HEK293 (cell line): Measurements from ENCODE around the gene MRPL36.

Source experiments
- CTCF ChIA-PET: fragments of 350-600 bp; formaldehyde crosslinking; extraction: SDS; loops from one replicate; lab custom pipeline; 2021; ENCODE audit warnings: antibody characterized with exemption; lab: Yijun Ruan, JAX
- POLR2A ChIA-PET: fragments of 300-600 bp; formaldehyde crosslinking; extraction: SDS; loops from one replicate; lab custom pipeline; 2020; ENCODE audit warnings: antibody characterized with exemption, inconsistent platforms; lab: Yijun Ruan, JAX
- H3K27ac ChIP-seq: fragments of 200-500 bp; sonication (Bioruptor generic); 2 replicates; pipeline ENCODE4 v1.5.1; 2014; ENCODE audit warnings: low read depth, low read length, control low read depth, inconsistent platforms; ENCODE audit errors: extremely low read depth
- H3K36me3 ChIP-seq, 2 experiments: fragments of 200-500 bp in 1 of 2; sonication (Bioruptor generic) in 1 of 2; 1 replicate in 1 of 2; 2 replicates in 1 of 2; pipeline ENCODE4 v1.5.1; 2014 to 2017; ENCODE audit warnings: inconsistent platforms in 2 of 2, low read length in 2 of 2; ENCODE audit not compliant: control insufficient read depth in 2 of 2, insufficient read depth in 1 of 2
- H3K4me1 ChIP-seq: fragments of 200-500 bp; sonication (Bioruptor generic); 2 replicates; pipeline ENCODE4 v1.5.1; 2014; ENCODE audit warnings: mild to moderate bottlenecking, low read length, inconsistent platforms; ENCODE audit not compliant: control insufficient read depth, insufficient read depth
- H3K4me3 ChIP-seq: 2 replicates; pipeline ENCODE4 v1.5.1; 2011; ENCODE audit warnings: low read depth, mild to moderate bottlenecking, control low read depth, low read length, moderate library complexity
- H3K9me3 ChIP-seq: fragments of 200-500 bp; sonication (Bioruptor generic); 2 replicates; pipeline ENCODE4 v1.5.1; 2014; ENCODE audit warnings: low read depth, low read length, inconsistent platforms; ENCODE audit not compliant: control insufficient read depth, insufficient read depth
- GLIS2 ChIP-seq: fragments of 450-650 bp; formaldehyde crosslinking; IDR thresholded peaks from 2 replicates; pipeline ENCODE4 v1.5.1; 2016; ENCODE audit warnings: missing biosample characterization, missing genetic modification characterization
- HOXC10 ChIP-seq: sonication (generic); formaldehyde crosslinking; IDR thresholded peaks from 2 replicates; pipeline ENCODE4 v1.8.1; 2023; ENCODE audit warnings: mild to moderate bottlenecking, missing genetic modification reagents
- SALL2 ChIP-seq: fragments of 450-650 bp; formaldehyde crosslinking; IDR thresholded peaks from 2 replicates; pipeline ENCODE4 v1.5.0; 2017; ENCODE audit warnings: missing biosample characterization, mild to moderate bottlenecking, missing genetic modification characterization, borderline replicate concordance
- SCRT2 ChIP-seq: fragments of 450-650 bp; formaldehyde crosslinking; IDR thresholded peaks from 2 replicates; pipeline ENCODE4 v1.5.1; 2016; ENCODE audit warnings: missing biosample characterization, missing genetic modification characterization
- SP2 ChIP-seq: fragments of 450-650 bp; formaldehyde crosslinking; IDR thresholded peaks from 2 replicates; pipeline ENCODE4 v1.5.1; 2016; ENCODE audit warnings: missing biosample characterization, missing genetic modification characterization
- TRIM28 ChIP-seq: IDR thresholded peaks from 2 replicates; pipeline ENCODE4 v1.6.1; 2011; ENCODE audit warnings: low read length, control low read depth, borderline replicate concordance
- WT1 ChIP-seq: fragments of 450-650 bp; formaldehyde crosslinking; IDR thresholded peaks from 2 replicates; pipeline ENCODE4 v1.5.1; 2016; ENCODE audit warnings: missing biosample characterization, missing genetic modification characterization
- ZIC2 ChIP-seq: fragments of 450-650 bp; formaldehyde crosslinking; IDR thresholded peaks from 2 replicates; pipeline ENCODE4 v1.5.1; 2016; ENCODE audit warnings: missing biosample characterization, missing genetic modification characterization
- ZNF138 ChIP-seq: fragments of 450-650 bp; formaldehyde crosslinking; IDR thresholded peaks from 2 replicates; pipeline ENCODE4 v1.5.1; 2016; ENCODE audit warnings: missing biosample characterization, missing genetic modification characterization, borderline replicate concordance
- ZNF184 ChIP-seq: fragments of 450-650 bp; IDR thresholded peaks from 2 replicates; pipeline ENCODE4 v1.5.1; 2018; ENCODE audit warnings: missing biosample characterization, mild to moderate bottlenecking, missing genetic modification characterization
- ZNF23 ChIP-seq: fragments of 450-650 bp; formaldehyde crosslinking; IDR thresholded peaks from 2 replicates; pipeline ENCODE4 v1.5.1; 2016; ENCODE audit warnings: missing biosample characterization, missing genetic modification characterization, borderline replicate concordance
- ZNF624 ChIP-seq: fragments of 450-650 bp; formaldehyde crosslinking; IDR thresholded peaks from 2 replicates; pipeline ENCODE4 v1.5.1; 2017; ENCODE audit warnings: missing biosample characterization, missing genetic modification characterization
- TF ChIP-seq, protein P1 (sequence below): fragments of 450-650 bp; formaldehyde crosslinking; IDR thresholded peaks from 2 replicates; pipeline ENCODE4 v1.5.1; 2017; ENCODE audit warnings: missing biosample characterization, missing genetic modification characterization
- TF ChIP-seq, protein P2 (sequence below): fragments of 450-650 bp; formaldehyde crosslinking; optimal IDR thresholded peaks from 2 replicates; pipeline ENCODE3; 2016; ENCODE audit warnings: missing biosample characterization, mild to moderate bottlenecking, missing genetic modification characterization
- TF ChIP-seq, protein P3 (sequence below): fragments of 450-650 bp; formaldehyde crosslinking; IDR thresholded peaks from 2 replicates; pipeline ENCODE4 v1.5.1; 2016; ENCODE audit warnings: missing biosample characterization, missing genetic modification characterization

The MRPL36 gene

DNA sequence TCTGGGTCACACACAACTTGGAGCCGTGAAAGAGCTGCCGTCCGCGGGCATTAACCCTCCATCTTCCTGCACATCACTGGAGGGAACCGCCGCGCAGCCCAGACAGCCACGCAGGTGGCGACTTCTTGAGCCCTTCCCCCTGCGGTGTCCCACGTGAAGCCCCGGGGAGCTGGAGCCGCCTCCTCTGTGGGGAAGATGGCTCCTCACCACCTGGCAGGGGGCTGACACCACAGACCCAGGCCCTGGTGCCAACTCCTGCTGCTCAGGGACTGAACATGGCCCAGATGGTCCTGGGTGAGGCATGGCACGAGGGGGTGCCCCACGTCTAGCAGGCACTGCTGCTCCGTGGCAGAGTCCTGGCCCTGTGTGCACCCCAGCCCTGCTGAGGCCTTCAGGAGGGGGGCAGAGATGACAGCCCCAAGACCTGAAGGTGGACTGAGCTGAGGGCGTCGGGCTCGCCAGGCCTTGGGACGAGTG, 40.5 kb upstream of the MRPL36 start:
- no peak overlapping the region for H3K27ac ChIP-seq
- no peak for TF ChIP-seq TRIM28
- TF ChIP-seq ZIC2 (tag by site-specific recombination) = peak; percentile 61
- CTCF ChIA-PET = interaction anchor here (0.6 kb wide), 1 partner anchor 9 kb away, joined by 4 read pairs; no protein-coding TSS in a partner anchor

DNA sequence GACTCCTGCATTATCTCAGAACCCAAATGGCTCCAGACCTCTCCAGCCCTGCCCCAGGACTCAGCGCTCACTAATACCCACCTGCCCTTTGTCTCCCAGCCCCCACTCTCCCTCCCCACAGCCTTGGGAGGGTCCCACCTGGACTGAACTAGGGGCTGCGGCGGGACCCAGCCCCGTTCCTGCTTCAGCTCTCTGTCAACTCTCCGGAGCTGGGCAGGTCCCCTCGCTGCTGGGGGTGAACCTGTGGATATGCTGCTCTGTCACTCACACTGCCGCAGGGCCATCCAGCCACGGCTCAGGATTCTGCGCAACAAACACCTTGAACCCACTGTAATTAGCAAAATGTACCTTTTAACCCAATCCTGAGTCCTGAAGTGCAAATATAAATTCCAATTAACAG, 38.4 kb upstream of the MRPL36 start:
- Histone ChIP-seq H3K9me3 (no peaks in the 10 kb centered on the region), H3K4me3 (no peak overlapping the region), H3K36me3 (no peaks in the 10 kb centered on the region), H3K27ac (no peak overlapping the region), H3K4me1 (peaks cover 4% of the 10 kb centered on the region; the same call in 1 of the 2 replicates)
- ChIA-PET POLR2A (no interaction called here), CTCF (no interaction called here)
- TF ChIP-seq HOXC10 = no peak
- no peak for TF ChIP-seq ZNF138 (tag by site-specific recombination)
- TF ChIP-seq, protein P1, sequence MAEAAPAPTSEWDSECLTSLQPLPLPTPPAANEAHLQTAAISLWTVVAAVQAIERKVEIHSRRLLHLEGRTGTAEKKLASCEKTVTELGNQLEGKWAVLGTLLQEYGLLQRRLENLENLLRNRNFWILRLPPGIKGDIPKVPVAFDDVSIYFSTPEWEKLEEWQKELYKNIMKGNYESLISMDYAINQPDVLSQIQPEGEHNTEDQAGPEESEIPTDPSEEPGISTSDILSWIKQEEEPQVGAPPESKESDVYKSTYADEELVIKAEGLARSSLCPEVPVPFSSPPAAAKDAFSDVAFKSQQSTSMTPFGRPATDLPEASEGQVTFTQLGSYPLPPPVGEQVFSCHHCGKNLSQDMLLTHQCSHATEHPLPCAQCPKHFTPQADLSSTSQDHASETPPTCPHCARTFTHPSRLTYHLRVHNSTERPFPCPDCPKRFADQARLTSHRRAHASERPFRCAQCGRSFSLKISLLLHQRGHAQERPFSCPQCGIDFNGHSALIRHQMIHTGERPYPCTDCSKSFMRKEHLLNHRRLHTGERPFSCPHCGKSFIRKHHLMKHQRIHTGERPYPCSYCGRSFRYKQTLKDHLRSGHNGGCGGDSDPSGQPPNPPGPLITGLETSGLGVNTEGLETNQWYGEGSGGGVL (tag by site-specific recombination) = no peak
- TF ChIP-seq, protein P2, sequence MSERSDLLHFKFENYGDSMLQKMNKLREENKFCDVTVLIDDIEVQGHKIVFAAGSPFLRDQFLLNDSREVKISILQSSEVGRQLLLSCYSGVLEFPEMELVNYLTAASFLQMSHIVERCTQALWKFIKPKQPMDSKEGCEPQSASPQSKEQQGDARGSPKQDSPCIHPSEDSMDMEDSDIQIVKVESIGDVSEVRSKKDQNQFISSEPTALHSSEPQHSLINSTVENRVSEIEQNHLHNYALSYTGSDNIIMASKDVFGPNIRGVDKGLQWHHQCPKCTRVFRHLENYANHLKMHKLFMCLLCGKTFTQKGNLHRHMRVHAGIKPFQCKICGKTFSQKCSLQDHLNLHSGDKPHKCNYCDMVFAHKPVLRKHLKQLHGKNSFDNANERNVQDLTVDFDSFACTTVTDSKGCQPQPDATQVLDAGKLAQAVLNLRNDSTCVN = no peak
- no peak for TF ChIP-seq ZNF184 (tag by site-specific recombination)
- TF ChIP-seq SP2 (tag by site-specific recombination) = no peak
- no peak for TF ChIP-seq GLIS2 (tag by site-specific recombination)
- TF ChIP-seq WT1 (tag by site-specific recombination) = no peak
- no peak for TF ChIP-seq SALL2 (tag by site-specific recombination)
- TF ChIP-seq, protein P3, sequence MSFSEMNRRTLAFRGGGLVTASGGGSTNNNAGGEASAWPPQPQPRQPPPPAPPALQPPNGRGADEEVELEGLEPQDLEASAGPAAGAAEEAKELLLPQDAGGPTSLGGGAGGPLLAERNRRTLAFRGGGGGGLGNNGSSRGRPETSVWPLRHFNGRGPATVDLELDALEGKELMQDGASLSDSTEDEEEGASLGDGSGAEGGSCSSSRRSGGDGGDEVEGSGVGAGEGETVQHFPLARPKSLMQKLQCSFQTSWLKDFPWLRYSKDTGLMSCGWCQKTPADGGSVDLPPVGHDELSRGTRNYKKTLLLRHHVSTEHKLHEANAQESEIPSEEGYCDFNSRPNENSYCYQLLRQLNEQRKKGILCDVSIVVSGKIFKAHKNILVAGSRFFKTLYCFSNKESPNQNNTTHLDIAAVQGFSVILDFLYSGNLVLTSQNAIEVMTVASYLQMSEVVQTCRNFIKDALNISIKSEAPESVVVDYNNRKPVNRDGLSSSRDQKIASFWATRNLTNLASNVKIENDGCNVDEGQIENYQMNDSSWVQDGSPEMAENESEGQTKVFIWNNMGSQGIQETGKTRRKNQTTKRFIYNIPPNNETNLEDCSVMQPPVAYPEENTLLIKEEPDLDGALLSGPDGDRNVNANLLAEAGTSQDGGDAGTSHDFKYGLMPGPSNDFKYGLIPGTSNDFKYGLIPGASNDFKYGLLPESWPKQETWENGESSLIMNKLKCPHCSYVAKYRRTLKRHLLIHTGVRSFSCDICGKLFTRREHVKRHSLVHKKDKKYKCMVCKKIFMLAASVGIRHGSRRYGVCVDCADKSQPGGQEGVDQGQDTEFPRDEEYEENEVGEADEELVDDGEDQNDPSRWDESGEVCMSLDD (tag by site-specific recombination) = no peak
- TF ChIP-seq SCRT2 = no peak
- no peak for TF ChIP-seq ZNF23 (tag by site-specific recombination)
- no peak for TF ChIP-seq ZNF624 (tag by site-specific recombination)
- TF ChIP-seq, all 188 proteins: peak for 0

More for the DNA sequence above, 40.5 kb upstream of the MRPL36 start:
- peaks cover 4% of the 10 kb centered on the region; the same call in 1 of the 2 replicates for H3K4me1 ChIP-seq
- H3K4me3 ChIP-seq = no peak overlapping the region
- H3K36me3 ChIP-seq = no peaks in the 10 kb centered on the region
- POLR2A ChIA-PET = no interaction called here
- no peaks in the 10 kb centered on the region for H3K9me3 ChIP-seq
